Measurements from ENCODE around the gene RABAC1. TPM values are rescaled to one million over a fixed set of nuclear protein-coding genes. Genes with fewer than 3 reads are reported as not detected.

The RABAC1 gene
- total RNA-seq, 2 experiments from 2014 or later: 96.0 to 102 TPM

GRCh38 chr19:41920882-41921576, 38.1 kb downstream of the RABAC1 start:
- intact Hi-C loops (cut with DNase I, micrococcal nuclease): no loop called here
- peaks cover 26% of the 10 kb centered on the region for H3K4me1 ChIP-seq (ENCODE audit: insufficient read depth, low read length)
- H3K4me3 ChIP-seq (ENCODE audit: low read length): no peak overlapping the region
- H3K9me3 Mint-ChIP-seq: no peaks in the 10 kb centered on the region
- ChIA-PET POLR2A (interaction anchor here (2.2 kb wide), 1 partner anchor 34 kb away, joined by 13 read pairs; no protein-coding TSS in a partner anchor), CTCF (interaction anchor here (1.7 kb wide), 1 partner anchor 48 kb away, joined by 3 read pairs; no protein-coding TSS in a partner anchor)
- H3K27me3 ChIP-seq (ENCODE audit: control insufficient read depth in 1 of 2, insufficient read depth in 2 of 2, low read length in 2 of 2): peaks cover 17 to 21% of the 10 kb centered on the region in 2 experiments
- H3K9me3 ChIP-seq (ENCODE audit: control insufficient read depth in 1 of 2, insufficient read depth in 1 of 2, low read length in 2 of 2): no peaks in the 10 kb centered on the region
- peaks cover 12% of the 10 kb centered on the region for H3K4me1 Mint-ChIP-seq (ENCODE audit: low read depth)
- no peaks in the 10 kb centered on the region for H3K36me3 ChIP-seq (ENCODE audit: insufficient read depth, low read length)
- DNase-seq (no peak), ATAC-seq (ENCODE audit: poor library complexity) (peak; percentile 33)
- H3K27ac ChIP-seq (ENCODE audit: low read depth in 1 of 2, low read length in 2 of 2): no peak overlapping the region
- no peak for TF ChIP-seq CTCF (IDR thresholded peaks at IDR 0.05)
- H3K36me3 Mint-ChIP-seq (ENCODE audit: low read depth): no peaks in the 10 kb centered on the region
- no peak overlapping the region for H3K27ac Mint-ChIP-seq
- H3K27me3 Mint-ChIP-seq: peaks cover 10% of the 10 kb centered on the region
- peak overlapping the region; percentile 21 for H3K4me3 Mint-ChIP-seq

GRCh38 chr19:41919948-41920712, 39.0 kb downstream of the RABAC1 start:
- H3K27me3 Mint-ChIP-seq: peaks cover 10% of the 10 kb centered on the region
- H3K36me3 Mint-ChIP-seq (ENCODE audit: low read depth): no peaks in the 10 kb centered on the region
- no peak overlapping the region for H3K27ac Mint-ChIP-seq
- POLR2A ChIA-PET: interaction anchor here (2.2 kb wide), 1 partner anchor 33 kb away, joined by 13 read pairs; no protein-coding TSS in a partner anchor
- Histone ChIP-seq H3K9me3 (ENCODE audit: control insufficient read depth in 1 of 2, insufficient read depth in 1 of 2, low read length in 2 of 2) (no peaks in the 10 kb centered on the region), H3K27ac (ENCODE audit: low read depth in 1 of 2, low read length in 2 of 2) (no peak overlapping the region), H3K4me1 (ENCODE audit: insufficient read depth, low read length) (peaks cover 35% of the 10 kb centered on the region), H3K4me3 (ENCODE audit: low read length) (no peak overlapping the region), H3K27me3 (ENCODE audit: control insufficient read depth in 1 of 2, insufficient read depth in 2 of 2, low read length in 2 of 2) (peaks cover 26 to 30% of the 10 kb centered on the region in 2 experiments), H3K36me3 (ENCODE audit: insufficient read depth, low read length) (no peaks in the 10 kb centered on the region)
- ATAC-seq (ENCODE audit: poor library complexity) (no peak), DNase-seq (no peak)
- CTCF ChIA-PET: interaction anchor here (0.9 to 1.7 kb wide), 4 partner anchors 39 to 61 kb away, joined by 3 to 4 read pairs (median 4); partner anchors contain the start of gene RABAC1
- no peak for TF ChIP-seq CTCF (IDR thresholded peaks at IDR 0.05)
- H3K4me3 Mint-ChIP-seq: no peak overlapping the region
- peaks cover 12% of the 10 kb centered on the region for H3K4me1 Mint-ChIP-seq (ENCODE audit: low read depth)
- H3K9me3 Mint-ChIP-seq: no peaks in the 10 kb centered on the region
- intact Hi-C loops (cut with DNase I, micrococcal nuclease): no loop called here

GRCh38 chr19:41918653-41919244, 40.4 kb downstream of the RABAC1 start:
- H3K27ac Mint-ChIP-seq: no peak overlapping the region
- H3K9me3 Mint-ChIP-seq: no peaks in the 10 kb centered on the region
- TF ChIP-seq CTCF (IDR thresholded peaks at IDR 0.05): no peak
- H3K4me1 ChIP-seq (ENCODE audit: insufficient read depth, low read length): peaks cover 47% of the 10 kb centered on the region
- DNase-seq (no peak), ATAC-seq (ENCODE audit: poor library complexity) (no peak)
- no peaks in the 10 kb centered on the region for H3K36me3 Mint-ChIP-seq (ENCODE audit: low read depth)
- H3K4me1 Mint-ChIP-seq (ENCODE audit: low read depth): peaks cover 18% of the 10 kb centered on the region
- ChIA-PET CTCF (interaction anchor here (0.9 to 1.3 kb wide), 3 partner anchors 41 to 59 kb away, joined by 3 to 4 read pairs (median 4); partner anchors contain the start of gene RABAC1), POLR2A (interaction anchor here (0.6 kb wide), 1 partner anchor 34 kb away, joined by 3 read pairs; no protein-coding TSS in a partner anchor)
- H3K27me3 Mint-ChIP-seq: peaks cover 10% of the 10 kb centered on the region
- no peaks in the 10 kb centered on the region for H3K36me3 ChIP-seq (ENCODE audit: insufficient read depth, low read length)
- peaks cover 39% of the 10 kb centered on the region in 2 experiments for H3K27me3 ChIP-seq (ENCODE audit: control insufficient read depth in 1 of 2, insufficient read depth in 2 of 2, low read length in 2 of 2)
- H3K9me3 ChIP-seq (ENCODE audit: control insufficient read depth in 1 of 2, insufficient read depth in 1 of 2, low read length in 2 of 2): no peaks in the 10 kb centered on the region
- intact Hi-C loops (cut with DNase I, micrococcal nuclease): no loop called here
- no peak overlapping the region for H3K27ac ChIP-seq (ENCODE audit: low read depth in 1 of 2, low read length in 2 of 2)
- H3K4me3 Mint-ChIP-seq: no peak overlapping the region
- H3K4me3 ChIP-seq (ENCODE audit: low read length): no peak overlapping the region
